ENCODE data around the gene CCDC93.

GRCh38 chr2:118045286-118045685, 31.4 kb upstream of the CCDC93 start:
- TF ChIP-seq RAD21 (conservative IDR thresholded peaks at IDR 0.05 in 1 of 2, IDR thresholded peaks at IDR 0.05 in 1 of 2) (no peak), POLR2A (IDR thresholded peaks at IDR 0.05; ENCODE audit: low read length) (no peak), REST (IDR thresholded peaks at IDR 0.05) (no peak)
- TF ChIP-seq, protein P1, sequence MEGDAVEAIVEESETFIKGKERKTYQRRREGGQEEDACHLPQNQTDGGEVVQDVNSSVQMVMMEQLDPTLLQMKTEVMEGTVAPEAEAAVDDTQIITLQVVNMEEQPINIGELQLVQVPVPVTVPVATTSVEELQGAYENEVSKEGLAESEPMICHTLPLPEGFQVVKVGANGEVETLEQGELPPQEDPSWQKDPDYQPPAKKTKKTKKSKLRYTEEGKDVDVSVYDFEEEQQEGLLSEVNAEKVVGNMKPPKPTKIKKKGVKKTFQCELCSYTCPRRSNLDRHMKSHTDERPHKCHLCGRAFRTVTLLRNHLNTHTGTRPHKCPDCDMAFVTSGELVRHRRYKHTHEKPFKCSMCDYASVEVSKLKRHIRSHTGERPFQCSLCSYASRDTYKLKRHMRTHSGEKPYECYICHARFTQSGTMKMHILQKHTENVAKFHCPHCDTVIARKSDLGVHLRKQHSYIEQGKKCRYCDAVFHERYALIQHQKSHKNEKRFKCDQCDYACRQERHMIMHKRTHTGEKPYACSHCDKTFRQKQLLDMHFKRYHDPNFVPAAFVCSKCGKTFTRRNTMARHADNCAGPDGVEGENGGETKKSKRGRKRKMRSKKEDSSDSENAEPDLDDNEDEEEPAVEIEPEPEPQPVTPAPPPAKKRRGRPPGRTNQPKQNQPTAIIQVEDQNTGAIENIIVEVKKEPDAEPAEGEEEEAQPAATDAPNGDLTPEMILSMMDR (IDR thresholded peaks at IDR 0.05), result no peak
